ENCODE measurements around the gene INPP5D.

Gene INPP5D

GRCh38 chr2:233116946-233117345 is 56.8 kb downstream of the INPP5D start:
- Histone ChIP-seq H3K9me3 (ENCODE audit: control insufficient read depth, insufficient read depth, low read length) (no peaks in the 10 kb centered on the region), H3K4me3 (ENCODE audit: low read length) (no peak overlapping the region), H3K27me3 (ENCODE audit: control insufficient read depth, low read length) (no peaks in the 10 kb centered on the region), H4K20me1 (ENCODE audit: control insufficient read depth, insufficient read depth, low read depth, low read length) (no peaks in the 10 kb centered on the region; the same call in 1 of the 2 replicates), H3K4me2 (ENCODE audit: low read length) (no peak overlapping the region), H3K4me1 (ENCODE audit: control insufficient read depth, low read length) (peaks cover 6% of the 10 kb centered on the region; the same call in 1 of the 2 replicates), H3K27ac (ENCODE audit: low read depth, low read length) (no peak overlapping the region), H3K79me2 (ENCODE audit: control insufficient read depth, low read length) (peaks cover 36% of the 10 kb centered on the region), H3F3A (ENCODE audit: control insufficient read depth, insufficient read depth) (no peaks in the 10 kb centered on the region), H3K36me3 (ENCODE audit: control insufficient read depth, low read length) (peaks cover 9% of the 10 kb centered on the region), H3K9me2 (replicated peaks; ENCODE audit: control insufficient read depth, low read length) (no peaks in the 10 kb centered on the region)
- TF ChIP-seq CTCF (IDR thresholded peaks at IDR 0.05; ENCODE audit: low read depth, low read length, poor library complexity, severe bottlenecking), result no peak
- TF ChIP-seq EZH2phosphoT487 (IDR thresholded peaks at IDR 0.05; ENCODE audit: borderline replicate concordance, low read length), result no peak

GRCh38 chr2:233117351-233117750 is 57.2 kb downstream of the INPP5D start:
- no peak overlapping the region for H3K4me2 ChIP-seq (ENCODE audit: low read length)
- H3F3A ChIP-seq (ENCODE audit: control insufficient read depth, insufficient read depth), result no peaks in the 10 kb centered on the region
- no peaks in the 10 kb centered on the region for H3K9me3 ChIP-seq (ENCODE audit: control insufficient read depth, insufficient read depth, low read length)
- H4K20me1 ChIP-seq (ENCODE audit: control insufficient read depth, insufficient read depth, low read depth, low read length), result no peaks in the 10 kb centered on the region; the same call in 1 of the 2 replicates
- TF ChIP-seq CTCF (IDR thresholded peaks at IDR 0.05; ENCODE audit: low read depth, low read length, poor library complexity, severe bottlenecking), result no peak
- TF ChIP-seq EZH2phosphoT487 (IDR thresholded peaks at IDR 0.05; ENCODE audit: borderline replicate concordance, low read length), result no peak
- H3K36me3 ChIP-seq (ENCODE audit: control insufficient read depth, low read length), result peaks cover 12% of the 10 kb centered on the region
- no peak overlapping the region for H3K27ac ChIP-seq (ENCODE audit: low read depth, low read length)
- H3K79me2 ChIP-seq (ENCODE audit: control insufficient read depth, low read length), result peaks cover 35% of the 10 kb centered on the region
- peaks cover 10% of the 10 kb centered on the region for H3K4me1 ChIP-seq (ENCODE audit: control insufficient read depth, low read length)
- H3K4me3 ChIP-seq (ENCODE audit: low read length), result no peak overlapping the region
- no peaks in the 10 kb centered on the region for H3K27me3 ChIP-seq (ENCODE audit: control insufficient read depth, low read length)
- H3K9me2 ChIP-seq (replicated peaks; ENCODE audit: control insufficient read depth, low read length), result no peaks in the 10 kb centered on the region

- H3K36me3 ChIP-seq (ENCODE audit: control insufficient read depth, low read length), result peaks cover 18% of the 10 kb centered on the region
- H3K9me2 ChIP-seq (replicated peaks; ENCODE audit: control insufficient read depth, low read length), result no peaks in the 10 kb centered on the region
- no peak overlapping the region for H3K27ac ChIP-seq (ENCODE audit: low read depth, low read length)
- H3F3A ChIP-seq (ENCODE audit: control insufficient read depth, insufficient read depth), result no peaks in the 10 kb centered on the region
- no peaks in the 10 kb centered on the region; the same call in 1 of the 2 replicates for H4K20me1 ChIP-seq (ENCODE audit: control insufficient read depth, insufficient read depth, low read depth, low read length)
- H3K79me2 ChIP-seq (ENCODE audit: control insufficient read depth, low read length), result peaks cover 31% of the 10 kb centered on the region
- no peak for TF ChIP-seq EZH2phosphoT487 (IDR thresholded peaks at IDR 0.05; ENCODE audit: borderline replicate concordance, low read length)
- no peak for TF ChIP-seq CTCF (IDR thresholded peaks at IDR 0.05; ENCODE audit: low read depth, low read length, poor library complexity, severe bottlenecking)
- H3K9me3 ChIP-seq (ENCODE audit: control insufficient read depth, insufficient read depth, low read length), result no peaks in the 10 kb centered on the region
- no peaks in the 10 kb centered on the region for H3K27me3 ChIP-seq (ENCODE audit: control insufficient read depth, low read length)
- H3K4me2 ChIP-seq (ENCODE audit: low read length), result no peak overlapping the region
- H3K4me3 ChIP-seq (ENCODE audit: low read length), result no peak overlapping the region
- H3K4me1 ChIP-seq (ENCODE audit: control insufficient read depth, low read length), result peaks cover 17% of the 10 kb centered on the region
These were observed 57.9 kb downstream of the INPP5D start for GRCh38 chr2:233117811-233118647.

Measured in DOHH2 (cell line).